Thyroid gland (tissue), 4 donors: ENCODE data around the gene HTR4.

Experiments
- CTCF ChIP-seq, 6 experiments: fragments of 200-600 bp in 3 of 6; fragments of 450-650 bp in 3 of 6; sonication (generic) in 3 of 6; IDR thresholded peaks; one replicate each; pipeline ENCODE4 v1.5.1; 2016 to 2019; ENCODE audit warnings: antibody characterized with exemption in 6 of 6, mild to moderate bottlenecking in 2 of 6, inconsistent platforms in 1 of 6, moderate library complexity in 1 of 6
- POLR2A ChIP-seq, 2 donors: fragments of 450-650 bp; IDR thresholded peaks; one replicate each; pipeline ENCODE4 v1.6.1; 2017; ENCODE audit warnings: antibody characterized with exemption in 2 of 2, mild to moderate bottlenecking in 2 of 2, moderate library complexity in 1 of 2

GRCh38 chr5:148660346-148660660, 6.0 kb upstream of the HTR4 start:
- TF ChIP-seq CTCF (IDR thresholded peaks at IDR 0.05) (no peak), POLR2A (IDR thresholded peaks at IDR 0.05) (no peak)
